Muscle layer of colon (tissue), 2 donors: ENCODE measurements around the gene ERGIC1.

ENCODE experiments used
- H3K27ac ChIP-seq: one replicate; pipeline ENCODE4 v1.7.0; 2013; ENCODE audit warnings: low read depth, mild to moderate bottlenecking, low read length, moderate library complexity
- H3K27me3 ChIP-seq, 2 donors: one replicate each; pipeline ENCODE4 v1.7.0; 2013; ENCODE audit warnings: low read length in 2 of 2, mild to moderate bottlenecking in 2 of 2; ENCODE audit not compliant: insufficient read depth in 2 of 2, control insufficient read depth in 1 of 2
- H3K36me3 ChIP-seq: one replicate; pipeline ENCODE4 v1.7.0; 2013; ENCODE audit warnings: mild to moderate bottlenecking, low read length; ENCODE audit not compliant: insufficient read depth
- H3K4me1 ChIP-seq: one replicate; pipeline ENCODE4 v1.7.0; 2013; ENCODE audit warnings: mild to moderate bottlenecking, low read length; ENCODE audit not compliant: insufficient read depth
- H3K4me3 ChIP-seq, 2 donors: one replicate each; pipeline ENCODE4 v1.7.0; 2013; ENCODE audit warnings: low read length in 2 of 2, low read depth in 1 of 2, mild to moderate bottlenecking in 1 of 2, moderate library complexity in 1 of 2
- H3K9ac ChIP-seq: one replicate; pipeline ENCODE4 v1.7.0; 2013; ENCODE audit warnings: low read length
- H3K9me3 ChIP-seq: one replicate; pipeline ENCODE4 v1.7.0; 2013; ENCODE audit warnings: mild to moderate bottlenecking, low read length
- donor health status: abdominal sarcoma.
- donor health status: Adenocarcinoma of cecum.

Gene ERGIC1

GRCh38 chr5:172923539-172923938 is 89.5 kb downstream of the ERGIC1 start:
- H3K4me3 ChIP-seq, result no peak overlapping the region
- peaks cover 49% of the 10 kb centered on the region for H3K36me3 ChIP-seq
- H3K27me3 ChIP-seq, result no peaks in the 10 kb centered on the region
- H3K9me3 ChIP-seq, result no peaks in the 10 kb centered on the region
- H3K4me1 ChIP-seq, result peaks cover 13% of the 10 kb centered on the region
- H3K9ac ChIP-seq, result no peak overlapping the region
- H3K27ac ChIP-seq, result no peak overlapping the region

DNA sequence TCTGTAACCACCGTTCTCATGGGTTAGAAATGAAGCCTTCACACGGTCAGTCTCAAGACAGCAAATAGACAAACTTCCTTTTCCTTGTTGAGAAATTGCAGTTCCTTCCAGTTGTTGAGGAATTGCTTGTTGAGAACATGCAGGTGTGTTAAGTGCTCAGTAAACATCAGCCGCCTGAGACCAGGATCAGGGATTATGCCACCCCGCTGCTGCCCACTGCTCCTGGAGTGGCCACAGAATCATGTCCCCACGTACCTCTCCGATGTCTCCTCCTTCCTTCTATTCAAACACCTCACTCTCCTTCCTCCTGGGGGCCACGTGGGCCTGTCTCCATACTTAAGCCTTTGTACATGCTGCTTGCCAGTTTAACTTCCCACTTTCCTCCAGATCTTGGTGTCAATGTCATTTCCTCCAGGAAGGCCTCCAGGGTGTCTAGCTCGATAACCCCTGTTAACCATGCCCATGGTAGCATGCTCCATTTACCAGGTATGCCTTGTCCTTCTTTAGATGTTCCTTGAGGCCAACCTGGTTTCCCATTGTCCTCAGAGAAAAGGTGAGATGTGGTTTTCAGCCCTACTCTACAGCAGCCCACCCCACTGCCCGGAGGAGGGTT is 91.4 kb downstream of the ERGIC1 start:
- Histone ChIP-seq H3K9ac (no peak overlapping the region), H3K9me3 (no peaks in the 10 kb centered on the region), H3K27me3 (no peaks in the 10 kb centered on the region), H3K27ac (no peak overlapping the region), H3K4me3 (no peak overlapping the region), H3K36me3 (peaks cover 40% of the 10 kb centered on the region), H3K4me1 (no peaks in the 10 kb centered on the region)

DNA sequence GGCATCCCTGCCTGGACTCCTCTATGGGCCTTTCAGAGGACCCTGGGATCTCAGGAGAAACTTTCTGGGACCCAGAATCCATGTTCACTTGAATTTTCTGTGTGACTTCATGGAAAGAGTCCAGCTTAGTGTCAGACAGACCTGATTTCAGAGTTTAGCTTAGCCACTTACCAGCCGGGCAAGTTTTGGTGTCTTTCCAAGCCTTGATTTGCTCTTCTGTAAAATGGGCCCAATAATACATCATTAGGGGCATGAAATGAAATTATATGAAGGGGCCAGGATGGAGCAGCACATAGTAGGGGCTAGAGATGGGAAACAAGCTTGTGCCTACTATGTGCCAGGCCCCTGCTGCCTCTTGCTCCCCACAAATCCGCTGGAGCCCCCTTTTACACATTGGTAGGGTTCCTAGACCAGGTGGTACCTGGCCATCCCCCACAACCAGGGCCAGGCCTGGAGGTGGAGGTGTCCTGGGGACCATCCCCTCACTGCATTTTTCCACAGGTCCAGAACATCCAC is 92.0 kb downstream of the ERGIC1 start:
- H3K27ac ChIP-seq, result no peak overlapping the region
- H3K4me1 ChIP-seq, result no peaks in the 10 kb centered on the region
- no peaks in the 10 kb centered on the region for H3K9me3 ChIP-seq
- H3K36me3 ChIP-seq, result peaks cover 40% of the 10 kb centered on the region
- H3K4me3 ChIP-seq, result no peak overlapping the region
- H3K9ac ChIP-seq, result no peak overlapping the region
- no peaks in the 10 kb centered on the region for H3K27me3 ChIP-seq

DNA sequence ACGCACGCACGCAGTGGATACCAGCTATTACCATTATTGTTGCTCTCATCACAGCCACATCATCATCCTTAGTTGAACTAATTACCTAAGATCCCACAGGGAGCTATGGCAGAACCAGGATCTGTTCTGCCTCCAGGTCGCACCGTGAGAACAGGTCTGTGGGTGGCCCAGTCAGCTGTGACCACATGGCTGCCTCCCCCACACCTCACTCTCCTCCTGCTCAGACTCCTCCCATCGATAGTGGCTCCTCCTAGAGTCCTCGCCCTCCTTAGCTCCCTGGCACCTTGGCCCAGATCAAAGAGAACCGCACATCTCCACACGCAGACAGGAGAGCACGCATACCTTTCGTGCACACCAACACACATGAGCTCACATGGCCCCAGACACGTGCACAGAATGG is 92.7 kb downstream of the ERGIC1 start:
- no peak overlapping the region for H3K9ac ChIP-seq
- H3K9me3 ChIP-seq, result no peaks in the 10 kb centered on the region
- H3K27me3 ChIP-seq, result no peaks in the 10 kb centered on the region
- H3K4me3 ChIP-seq, result no peak overlapping the region
- H3K36me3 ChIP-seq, result peaks cover 38% of the 10 kb centered on the region
- H3K4me1 ChIP-seq, result no peaks in the 10 kb centered on the region
- H3K27ac ChIP-seq, result no peak overlapping the region

- Histone ChIP-seq H3K36me3 (peaks cover 37% of the 10 kb centered on the region), H3K27ac (no peak overlapping the region), H3K9me3 (no peaks in the 10 kb centered on the region), H3K4me3 (no peak overlapping the region), H3K9ac (no peak overlapping the region), H3K4me1 (peaks cover 4% of the 10 kb centered on the region), H3K27me3 (no peaks in the 10 kb centered on the region)
Measured at GRCh38 chr5:172929371-172929838, 95.4 kb downstream of the ERGIC1 start.

DNA sequence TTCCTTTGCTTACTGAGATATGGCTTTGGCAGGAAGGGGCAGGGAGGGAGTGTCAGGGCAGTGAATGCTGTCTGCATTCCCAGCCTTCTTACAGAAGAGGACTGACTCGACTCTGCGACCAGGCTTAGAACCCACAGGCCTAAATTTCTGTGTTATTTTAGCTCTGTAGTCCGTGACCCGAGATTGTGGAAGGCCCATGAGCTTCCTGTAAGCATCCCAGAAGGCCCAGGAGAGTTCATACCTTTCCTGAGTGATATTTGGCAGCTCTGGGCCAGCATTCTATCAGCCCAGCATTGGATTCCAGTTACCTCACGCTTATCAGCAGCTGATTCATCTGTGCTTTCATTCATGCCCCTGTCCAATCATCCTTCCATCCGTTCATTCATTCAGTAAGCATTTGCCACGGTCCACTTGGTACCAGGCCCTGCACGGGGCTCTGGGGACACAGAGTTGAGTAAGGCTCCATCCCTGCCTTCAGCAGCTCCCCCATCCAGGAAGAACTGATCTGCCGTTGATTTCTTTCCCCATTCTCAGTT is 97.0 kb downstream of the ERGIC1 start:
- Histone ChIP-seq H3K9me3 (no peaks in the 10 kb centered on the region), H3K27ac (no peak overlapping the region), H3K4me1 (peaks cover 4% of the 10 kb centered on the region), H3K9ac (no peak overlapping the region), H3K27me3 (no peaks in the 10 kb centered on the region), H3K4me3 (no peak overlapping the region), H3K36me3 (peaks cover 43% of the 10 kb centered on the region)

DNA sequence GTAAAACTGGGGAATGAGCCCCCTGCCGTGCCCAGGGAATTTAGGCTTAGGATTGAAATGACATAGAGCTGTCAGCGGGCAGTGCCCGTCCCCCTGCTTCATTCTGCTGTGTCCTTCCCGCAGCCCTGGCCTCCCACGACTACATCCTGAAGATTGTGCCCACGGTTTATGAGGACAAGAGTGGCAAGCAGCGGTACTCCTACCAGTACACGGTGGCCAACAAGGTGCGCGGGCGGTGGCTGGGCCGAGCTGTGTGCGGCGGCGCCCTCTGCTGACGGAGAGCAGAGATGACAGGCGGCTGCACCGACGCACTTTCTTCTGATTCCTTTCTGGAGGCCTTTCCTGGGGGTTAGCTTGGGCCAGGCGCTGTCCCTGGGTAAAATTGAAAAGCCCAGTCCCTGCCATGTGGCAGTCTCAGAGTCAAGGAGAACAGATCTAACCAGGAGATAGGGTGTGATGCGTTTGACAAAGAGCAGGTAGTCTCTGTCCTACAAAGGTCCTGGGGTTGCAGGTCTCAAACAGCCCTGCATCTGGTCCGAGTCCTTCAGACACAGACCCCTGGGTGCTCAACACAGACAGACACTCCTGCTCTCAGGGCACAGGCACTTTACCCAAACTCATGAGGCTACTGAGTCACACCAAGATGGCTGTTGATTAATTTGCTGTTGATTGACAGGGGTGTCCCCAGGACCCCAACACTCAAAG is 98.4 kb downstream of the ERGIC1 start:
- Histone ChIP-seq H3K9ac (no peak overlapping the region), H3K27ac (peak overlapping the region; percentile 61), H3K36me3 (peaks cover 49% of the 10 kb centered on the region), H3K9me3 (no peaks in the 10 kb centered on the region), H3K27me3 (no peaks in the 10 kb centered on the region), H3K4me1 (peaks cover 4% of the 10 kb centered on the region), H3K4me3 (no peak overlapping the region)

DNA sequence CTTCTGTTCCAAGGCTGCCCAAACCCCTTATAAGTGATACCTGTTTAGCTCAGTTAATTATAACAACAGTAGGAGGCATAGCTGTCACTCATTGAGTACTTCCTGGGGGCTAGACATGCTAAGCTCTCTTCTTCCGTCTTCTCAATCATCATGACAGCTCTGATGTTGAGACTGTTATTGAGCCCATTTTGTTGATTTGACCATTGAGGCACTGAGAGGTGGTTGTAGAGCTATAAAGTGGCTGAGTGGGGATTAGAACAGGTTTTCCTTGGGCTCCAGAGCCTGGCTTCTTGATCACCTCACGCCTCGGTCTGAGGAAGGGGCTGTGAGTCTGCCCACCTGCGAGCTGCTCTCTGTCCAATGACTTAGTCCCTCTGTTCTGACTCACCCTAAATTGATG is 99.2 kb downstream of the ERGIC1 start:
- H3K36me3 ChIP-seq, result peaks cover 49% of the 10 kb centered on the region
- H3K9ac ChIP-seq, result no peak overlapping the region
- H3K27me3 ChIP-seq, result no peaks in the 10 kb centered on the region
- no peak overlapping the region for H3K27ac ChIP-seq
- H3K4me1 ChIP-seq, result peaks cover 4% of the 10 kb centered on the region
- no peaks in the 10 kb centered on the region for H3K9me3 ChIP-seq
- H3K4me3 ChIP-seq, result no peak overlapping the region

DNA sequence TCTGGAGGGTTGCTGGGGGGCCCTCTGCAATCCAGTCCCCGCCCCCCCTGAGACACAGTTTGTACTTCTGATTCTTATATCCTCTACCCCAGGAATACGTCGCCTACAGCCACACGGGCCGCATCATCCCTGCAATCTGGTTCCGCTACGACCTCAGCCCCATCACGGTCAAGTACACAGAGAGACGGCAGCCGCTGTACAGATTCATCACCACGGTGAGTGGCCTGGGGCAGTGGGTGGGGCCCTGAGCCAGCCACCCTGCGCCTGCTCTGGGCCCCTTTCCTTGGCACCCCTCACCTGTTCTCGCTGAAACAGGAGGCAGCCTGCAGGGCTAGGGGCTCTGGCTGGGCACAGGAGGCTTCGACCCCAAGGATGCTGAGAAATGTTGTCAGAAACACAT is 101.0 kb downstream of the ERGIC1 start:
- Histone ChIP-seq H3K27me3 (no peaks in the 10 kb centered on the region), H3K27ac (no peak overlapping the region), H3K4me3 (no peak overlapping the region), H3K9ac (no peak overlapping the region), H3K4me1 (peaks cover 4% of the 10 kb centered on the region), H3K9me3 (no peaks in the 10 kb centered on the region), H3K36me3 (peaks cover 56% of the 10 kb centered on the region)

DNA sequence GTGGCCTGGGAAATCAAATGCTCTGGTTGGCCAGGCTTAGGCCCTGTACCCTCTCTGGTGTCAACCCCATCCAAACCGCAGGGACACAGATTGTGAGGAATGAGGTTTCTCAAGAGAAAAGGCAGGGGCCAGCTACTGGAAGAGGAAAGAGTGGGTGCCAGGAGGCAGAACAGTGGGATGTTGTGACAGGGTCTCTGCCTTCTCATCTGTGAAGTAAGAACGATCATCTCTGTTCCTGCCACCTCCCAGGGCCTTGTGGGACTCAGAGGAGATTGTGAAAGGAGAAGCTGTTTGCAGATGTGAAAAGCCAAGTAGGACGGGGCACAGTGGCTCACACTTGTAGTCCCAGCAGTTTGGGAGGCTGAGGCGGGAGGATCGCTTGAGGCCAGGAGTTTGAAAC is 102.3 kb downstream of the ERGIC1 start:
- H3K27ac ChIP-seq, result no peak overlapping the region
- peaks cover 63% of the 10 kb centered on the region for H3K36me3 ChIP-seq
- H3K27me3 ChIP-seq, result no peaks in the 10 kb centered on the region
- no peak overlapping the region for H3K9ac ChIP-seq
- peaks cover 4% of the 10 kb centered on the region for H3K4me1 ChIP-seq
- no peak overlapping the region for H3K4me3 ChIP-seq
- no peaks in the 10 kb centered on the region for H3K9me3 ChIP-seq

GRCh38 chr5:172939071-172939470 is 105.0 kb downstream of the ERGIC1 start:
- Histone ChIP-seq H3K27ac (no peak overlapping the region), H3K9ac (no peak overlapping the region), H3K9me3 (no peaks in the 10 kb centered on the region), H3K4me3 (no peak overlapping the region), H3K4me1 (no peaks in the 10 kb centered on the region), H3K27me3 (no peaks in the 10 kb centered on the region), H3K36me3 (peaks cover 54% of the 10 kb centered on the region)
